GM18519 (cell line): ENCODE data around the gene NDUFV1.
"Not testable (repeated sequence)": the region's sequence is repeated elsewhere in the genome, so short reads cannot be mapped to it uniquely, and the experiment has no call there.

Experiments used
- ATAC-seq: cut with Tn5 transposase; IDR thresholded peaks from one replicate; pipeline ENCODE4 v1.9.1; 2021; ENCODE audit warnings: mild to moderate bottlenecking, moderate library complexity; ENCODE audit not compliant: unreplicated experiment, low FRiP score

NDUFV1 gene

DNA sequence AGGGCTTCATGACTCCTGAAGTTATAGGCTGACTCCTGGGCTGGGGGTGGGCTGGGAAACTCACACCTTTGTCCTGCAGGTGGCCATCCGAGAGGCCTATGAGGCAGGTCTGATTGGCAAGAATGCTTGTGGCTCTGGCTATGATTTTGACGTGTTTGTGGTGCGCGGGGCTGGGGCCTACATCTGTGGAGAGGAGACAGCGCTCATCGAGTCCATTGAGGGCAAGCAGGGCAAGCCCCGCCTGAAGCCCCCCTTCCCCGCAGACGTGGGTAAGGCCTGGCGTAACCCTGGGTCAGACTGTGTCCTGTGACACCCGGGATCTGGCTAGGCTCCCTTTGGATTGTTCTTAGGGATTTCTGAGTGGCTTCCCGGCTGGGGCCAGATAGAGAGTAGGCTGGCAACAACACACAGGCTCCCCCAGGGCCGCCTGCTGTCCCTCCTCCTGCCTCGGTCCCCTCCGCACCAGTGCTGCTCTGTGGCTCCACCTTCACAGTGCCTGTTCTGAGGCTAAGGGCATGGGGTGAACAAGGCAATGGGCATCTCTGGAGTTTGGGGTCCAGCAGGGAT is 3.6 kb downstream of the NDUFV1 start:
- no peak for ATAC-seq

DNA sequence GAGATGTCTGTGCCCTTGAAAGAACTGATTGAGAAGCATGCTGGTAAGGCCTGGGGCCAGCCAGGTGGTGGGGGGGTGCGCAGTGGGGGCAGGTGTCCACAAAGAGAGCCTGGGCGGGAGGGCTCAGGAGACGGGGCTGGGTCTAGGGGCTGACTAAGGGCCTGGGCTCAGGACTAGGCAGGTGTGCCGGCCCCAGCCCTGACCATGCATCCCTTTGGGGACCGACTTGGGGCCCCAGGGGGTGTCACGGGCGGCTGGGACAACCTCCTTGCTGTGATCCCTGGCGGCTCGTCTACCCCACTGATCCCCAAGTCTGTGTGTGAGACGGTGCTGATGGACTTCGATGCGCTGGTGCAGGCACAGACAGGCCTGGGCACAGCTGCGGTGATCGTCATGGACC is 4.4 kb downstream of the NDUFV1 start:
- ATAC-seq, result no peak

GRCh38 chr11:67611704-67612587 is 5.2 kb downstream of the NDUFV1 start:
- no peak for ATAC-seq

DNA sequence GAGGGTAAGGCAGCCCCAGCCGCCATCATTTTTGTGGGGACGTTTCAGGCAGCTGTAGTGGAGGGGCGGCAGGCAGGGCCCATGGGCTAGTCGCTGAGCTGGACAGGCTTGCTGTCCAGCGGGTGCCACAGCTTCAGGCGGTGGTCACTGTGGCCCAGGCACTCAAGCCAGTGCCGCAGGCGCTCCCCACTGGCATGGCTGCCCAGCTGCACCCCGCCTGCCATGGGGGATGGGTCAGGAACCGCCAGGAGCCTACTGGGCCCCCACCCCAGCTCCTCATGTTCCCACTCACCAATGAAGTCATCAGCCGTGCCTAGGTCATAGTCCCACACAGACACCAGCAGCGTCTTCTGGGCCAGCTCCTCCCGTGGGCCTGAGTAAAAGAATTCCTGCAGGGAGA is 6.0 kb downstream of the NDUFV1 start:
- ATAC-seq, result no peak

GRCh38 chr11:67613313-67613959 is 6.7 kb downstream of the NDUFV1 start:
- ATAC-seq, result no peak

- ATAC-seq, result no peak
Measured at GRCh38 chr11:67613960-67614715, 7.4 kb downstream of the NDUFV1 start.

DNA sequence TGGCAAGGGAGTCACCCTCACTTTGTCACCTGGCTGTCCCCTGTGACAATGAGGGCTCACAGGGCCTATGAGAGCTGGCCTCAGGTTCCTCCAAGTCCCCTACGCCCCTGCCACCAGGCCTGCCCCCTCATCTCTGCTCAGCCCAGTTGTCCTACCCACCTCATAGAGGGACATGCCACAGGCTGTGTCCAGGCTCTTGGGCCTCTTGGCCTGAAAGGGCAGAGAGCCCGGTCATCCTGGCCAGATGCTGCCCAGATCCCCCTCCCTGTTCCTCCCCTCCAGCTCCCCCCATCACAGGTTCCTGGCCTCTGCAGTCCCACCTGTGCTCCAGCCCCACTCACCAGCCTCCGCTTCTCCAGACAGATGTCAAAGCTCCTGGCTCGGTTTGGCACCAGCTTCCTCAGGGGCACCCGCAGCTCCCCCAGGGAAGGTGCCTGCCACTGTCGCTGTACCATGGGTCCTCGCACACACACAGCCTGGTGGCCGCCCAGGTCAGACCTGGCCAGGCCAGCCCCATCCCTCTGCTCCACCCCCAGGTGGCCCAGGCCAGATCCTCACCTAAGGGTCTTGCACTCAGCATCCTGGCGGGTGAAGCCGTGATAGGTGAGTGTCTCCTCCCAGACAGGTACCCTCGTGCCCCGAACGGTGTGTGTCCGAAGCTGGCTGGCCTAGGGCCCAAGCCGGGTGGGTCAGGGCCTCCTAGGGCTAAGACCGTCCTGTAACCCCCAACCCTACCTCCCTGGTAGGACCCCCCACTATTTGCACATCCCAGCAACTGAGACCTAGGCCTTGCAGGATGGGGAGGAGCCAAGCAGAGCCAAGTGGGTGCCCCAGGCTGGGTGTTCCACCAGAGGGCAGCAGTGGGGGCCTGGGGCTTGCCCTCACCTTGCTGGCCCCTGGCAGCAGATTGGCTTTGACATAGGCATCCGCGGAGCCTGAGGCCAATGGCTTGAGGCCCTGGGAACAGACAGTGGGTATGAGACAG is 8.3 kb downstream of the NDUFV1 start:
- no peak for ATAC-seq

DNA sequence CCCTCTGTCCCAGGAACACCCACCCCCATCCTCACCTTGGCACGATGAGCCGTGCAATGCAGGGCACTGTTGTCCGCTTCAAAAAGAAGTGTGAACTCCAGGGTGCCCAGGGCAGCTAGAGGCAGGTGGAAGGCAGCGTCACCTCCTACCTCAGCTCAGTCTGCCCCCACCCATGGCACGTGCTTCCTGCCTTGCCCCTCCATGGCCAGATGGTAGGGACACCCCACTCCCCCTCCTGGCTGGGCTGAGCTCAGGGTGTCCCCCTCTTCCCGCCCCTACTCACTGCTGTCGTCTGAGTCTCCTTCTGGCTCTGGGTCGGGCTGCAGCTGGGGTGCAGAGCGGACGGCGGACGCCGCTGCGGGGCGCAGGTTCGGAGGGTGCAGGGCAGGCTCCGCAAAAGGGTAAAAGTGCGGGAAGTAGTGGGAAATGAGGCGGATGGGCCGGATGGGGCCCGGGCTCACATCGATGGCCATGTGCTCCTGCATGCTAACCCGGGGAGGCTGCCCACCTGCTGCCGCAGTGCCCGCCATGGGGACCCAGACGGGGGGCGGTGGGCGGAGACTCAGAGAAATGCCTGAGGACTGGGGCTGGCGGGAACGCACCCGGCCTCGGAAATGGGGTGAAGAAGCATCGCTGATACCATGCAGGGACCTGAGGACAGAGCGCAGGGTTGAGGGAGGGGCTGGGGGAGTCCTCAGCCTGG is 9.1 kb downstream of the NDUFV1 start:
- no peak for ATAC-seq

DNA sequence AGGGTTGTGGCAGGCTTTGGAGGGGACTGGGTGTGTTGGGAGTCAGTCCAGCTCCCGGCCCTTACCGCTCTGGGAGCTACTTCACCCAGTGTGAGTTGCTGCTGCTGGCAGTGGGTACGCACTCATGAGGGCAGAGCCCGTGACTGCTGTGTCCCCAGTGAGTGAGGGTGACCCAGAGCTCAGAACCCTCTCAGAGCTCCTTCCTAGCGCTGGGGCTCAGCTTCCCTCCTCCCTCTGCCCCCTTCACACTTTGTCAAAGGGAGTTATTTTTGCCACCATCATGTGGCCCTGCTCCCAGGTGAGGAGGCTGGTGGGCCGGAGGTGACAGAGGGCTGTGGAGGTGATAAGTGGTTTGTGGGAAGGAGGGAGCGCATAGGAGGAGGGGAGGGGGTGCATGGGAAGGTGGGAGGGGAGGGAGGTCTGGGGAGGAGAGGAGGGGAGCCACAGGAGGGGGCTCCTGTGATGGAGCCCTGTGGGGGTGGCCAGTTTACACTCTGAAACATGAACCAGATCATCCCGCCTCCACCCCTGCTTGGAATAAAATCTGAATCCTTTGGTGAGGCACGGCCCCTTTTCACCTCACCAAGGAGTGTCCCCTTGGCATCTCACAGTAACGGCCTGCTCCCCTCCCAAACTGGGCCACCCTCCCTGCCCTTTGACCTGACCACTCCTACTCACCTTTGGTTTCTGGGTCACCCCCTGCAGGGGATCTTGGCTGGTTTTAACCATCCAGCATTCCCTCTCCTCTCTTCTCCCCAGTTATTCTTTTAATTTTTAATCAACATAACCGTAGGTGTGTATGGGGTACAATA is 9.9 kb downstream of the NDUFV1 start:
- no peak for ATAC-seq

DNA sequence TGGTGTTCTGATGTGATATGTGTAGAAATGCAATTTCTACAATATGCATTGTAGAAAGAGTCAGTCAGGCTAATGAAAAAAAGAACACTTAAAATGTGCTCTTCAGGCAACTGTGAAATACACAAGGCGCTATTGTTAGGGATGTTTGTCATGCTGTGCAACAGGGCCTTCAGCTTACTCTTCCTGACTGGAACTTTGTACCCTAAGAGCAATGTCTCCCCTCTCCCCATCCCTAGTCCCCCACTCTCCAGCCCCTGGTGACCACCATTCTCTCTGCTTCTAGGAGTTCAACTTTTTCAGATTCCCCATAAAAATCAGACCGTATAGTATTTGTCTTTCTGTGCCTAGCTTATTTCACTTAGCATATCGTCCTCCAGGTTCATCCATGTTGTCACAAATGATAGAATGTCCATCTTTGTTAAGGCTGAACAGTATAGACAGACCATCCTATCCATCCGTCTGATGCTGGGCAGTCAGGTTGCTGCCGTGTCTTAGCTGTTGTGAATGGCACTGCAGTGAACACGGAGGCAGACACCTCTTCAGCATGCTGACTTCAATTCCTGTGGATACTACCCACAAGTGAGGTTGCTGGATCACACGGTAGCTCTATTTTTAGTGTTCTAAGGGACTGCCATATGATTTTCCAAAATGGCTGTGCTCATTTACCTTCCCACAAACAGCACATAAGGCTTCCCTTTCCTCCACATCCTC is 10.7 kb downstream of the NDUFV1 start:
- ATAC-seq, result no peak

DNA sequence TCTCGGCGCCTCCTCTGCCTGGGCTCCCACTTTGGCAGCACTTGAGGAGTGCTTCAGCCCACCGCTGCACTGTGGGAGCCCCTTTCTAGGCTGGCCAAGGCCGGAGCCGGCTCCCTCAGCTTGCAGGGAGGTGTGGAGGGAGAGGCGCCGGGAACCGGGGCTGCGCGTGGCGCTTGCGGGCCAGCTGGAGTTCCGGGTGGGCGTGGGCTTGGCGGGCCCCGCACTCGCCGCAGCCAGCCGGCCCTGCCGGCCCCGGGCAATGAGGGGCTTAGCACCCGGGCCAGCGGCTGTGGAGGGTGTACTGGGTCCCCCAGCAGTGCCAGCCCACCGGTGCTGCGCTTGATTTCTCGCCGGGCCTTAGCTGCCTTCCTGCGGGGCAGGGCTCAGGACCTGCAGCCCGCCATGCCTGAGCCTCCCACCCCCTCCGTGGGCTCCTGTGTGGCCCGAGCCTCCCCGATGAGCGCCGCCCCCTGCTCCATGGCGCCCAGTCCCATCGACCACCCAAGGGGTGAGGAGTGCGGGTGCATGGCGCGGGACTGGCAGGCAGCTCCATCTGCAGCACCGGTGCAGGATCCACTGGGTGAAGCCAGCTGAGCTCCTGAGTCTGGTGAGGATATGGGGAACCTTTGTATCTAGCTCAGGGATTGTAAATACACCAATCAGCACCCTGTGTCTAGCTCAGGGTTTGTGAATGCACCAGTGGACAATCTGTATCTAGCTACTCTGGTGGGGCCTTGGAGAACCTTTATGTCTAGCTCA is 12.3 kb downstream of the NDUFV1 start:
- not testable (repeated sequence) for ATAC-seq

- not testable (repeated sequence) for ATAC-seq
Measured at GRCh38 chr11:67619683-67620618, 13.2 kb downstream of the NDUFV1 start.

DNA sequence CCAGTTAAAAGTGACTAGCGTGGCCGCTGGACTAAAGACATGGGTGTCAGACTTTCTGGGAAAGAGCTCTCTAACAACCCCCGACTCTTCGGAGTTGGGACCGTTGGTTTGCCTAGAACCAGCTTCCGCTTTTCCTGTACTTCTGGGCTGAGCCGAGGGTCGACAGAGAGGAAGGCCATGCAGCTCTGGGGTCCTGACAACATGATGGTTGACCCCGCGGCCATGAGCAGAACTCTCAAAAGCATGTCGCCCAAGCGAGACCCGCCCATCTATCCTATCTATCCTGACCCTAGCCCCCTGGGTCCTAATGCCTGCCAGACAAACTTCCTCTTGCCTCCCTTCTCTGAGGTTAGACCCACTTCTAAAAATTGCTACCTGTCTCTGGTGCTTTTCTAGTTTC is 13.9 kb downstream of the NDUFV1 start:
- ATAC-seq, result not testable (repeated sequence)

DNA sequence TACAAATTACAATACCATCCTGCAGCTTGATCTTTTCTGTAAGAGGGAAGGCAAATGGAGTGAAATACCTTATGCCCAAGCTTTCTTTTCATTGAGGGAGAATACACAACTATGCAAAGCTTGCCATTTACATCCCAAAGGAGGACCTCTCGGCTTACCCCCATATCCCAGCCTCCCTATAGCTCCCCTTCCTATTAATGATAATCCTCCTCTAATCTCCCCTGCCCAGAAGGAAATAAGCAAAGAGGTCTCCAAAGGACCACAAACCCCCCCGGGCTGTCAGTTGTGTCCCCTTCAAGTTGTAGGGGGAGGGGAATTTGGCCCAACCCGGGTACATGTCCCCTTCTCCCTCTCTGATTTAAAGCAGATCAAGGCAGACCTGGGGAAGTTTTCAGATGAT is 15.2 kb downstream of the NDUFV1 start:
- ATAC-seq, result not testable (repeated sequence)

DNA sequence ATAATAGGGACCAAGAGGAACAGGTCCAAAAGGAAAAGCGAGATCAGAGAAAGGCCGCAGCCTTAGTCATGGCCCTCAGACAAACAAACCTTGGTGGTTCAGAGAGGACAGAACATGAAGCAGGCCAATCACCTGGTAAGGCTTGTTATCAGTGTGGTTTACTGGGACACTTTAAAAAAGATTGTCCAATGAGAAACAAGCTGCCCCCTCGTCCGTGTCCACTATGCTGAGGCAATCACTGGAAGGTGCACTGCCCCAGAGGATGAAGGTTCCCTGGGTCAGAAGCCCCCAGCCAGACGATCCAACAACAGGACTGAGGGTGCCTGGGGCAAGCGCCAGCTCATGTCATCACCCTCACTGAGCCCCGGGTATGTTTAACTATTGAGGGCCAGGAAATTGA is 16.2 kb downstream of the NDUFV1 start:
- ATAC-seq, result not testable (repeated sequence)

DNA sequence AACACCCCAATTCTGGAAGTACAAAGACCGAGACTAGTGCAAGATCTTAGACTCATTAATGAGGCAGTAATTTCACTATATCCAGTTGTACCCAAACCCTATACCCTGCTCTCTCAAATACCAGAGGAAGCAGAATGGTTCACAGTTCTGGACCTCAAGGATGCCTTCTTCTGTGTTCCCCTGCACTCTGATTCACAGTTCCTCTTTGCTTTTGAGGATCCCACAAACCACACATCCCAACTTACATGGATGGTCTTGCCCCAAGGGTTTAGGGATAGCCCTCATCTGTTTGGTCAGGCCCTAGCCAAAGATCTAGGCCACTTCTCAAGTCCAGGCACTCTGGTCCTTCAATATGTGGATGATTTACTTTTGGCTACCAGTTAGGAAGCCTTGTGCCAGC is 17.1 kb downstream of the NDUFV1 start:
- ATAC-seq, result not testable (repeated sequence)
